Activated T-helper 17 cell treated with anti-CD3 and anti-CD28 coated beads, Interleukin-2, amount 50 U/mL, for 72 hours (primary cell): ENCODE results near the gene FAM120B. TPM values are rescaled to one million over a fixed set of nuclear protein-coding genes. Genes with fewer than 3 reads are reported as not detected.

Source experiments
- ATAC-seq: fragments of 150-1000 bp; cut with Tn5 transposase; replicated peaks from 2 replicates; pipeline ENCODE4 v1.10.0; 2021; ENCODE audit warnings: mild to moderate bottlenecking, moderate library complexity
- H3K27ac Mint-ChIP-seq: one replicate; pipeline ENCODE4 v1.8.0; 2022; ENCODE audit warnings: mixed read lengths
- H3K27me3 Mint-ChIP-seq: one replicate; pipeline ENCODE4 v1.8.0; 2022; ENCODE audit warnings: mixed read lengths
- H3K36me3 Mint-ChIP-seq: one replicate; pipeline ENCODE4 v1.8.0; 2022; ENCODE audit warnings: low read depth, mild to moderate bottlenecking, mixed read lengths
- H3K4me1 Mint-ChIP-seq: one replicate; pipeline ENCODE4 v1.8.0; 2022; ENCODE audit warnings: mixed read lengths
- H3K4me3 Mint-ChIP-seq: one replicate; pipeline ENCODE4 v1.8.0; 2022; ENCODE audit warnings: mild to moderate bottlenecking, mixed read lengths
- H3K9me3 Mint-ChIP-seq: one replicate; pipeline ENCODE4 v1.8.0; 2022; ENCODE audit warnings: mixed read lengths
- total RNA-seq, 2 donors: library from RNA; stranded (reverse); gene quantifications; one replicate each; pipeline ENCODE4 v1.2.3, GENCODE V29; 2022

Gene FAM120B
- total RNA-seq, 2 donors from 2014 or later = 22.5 to 27.4 TPM

DNA sequence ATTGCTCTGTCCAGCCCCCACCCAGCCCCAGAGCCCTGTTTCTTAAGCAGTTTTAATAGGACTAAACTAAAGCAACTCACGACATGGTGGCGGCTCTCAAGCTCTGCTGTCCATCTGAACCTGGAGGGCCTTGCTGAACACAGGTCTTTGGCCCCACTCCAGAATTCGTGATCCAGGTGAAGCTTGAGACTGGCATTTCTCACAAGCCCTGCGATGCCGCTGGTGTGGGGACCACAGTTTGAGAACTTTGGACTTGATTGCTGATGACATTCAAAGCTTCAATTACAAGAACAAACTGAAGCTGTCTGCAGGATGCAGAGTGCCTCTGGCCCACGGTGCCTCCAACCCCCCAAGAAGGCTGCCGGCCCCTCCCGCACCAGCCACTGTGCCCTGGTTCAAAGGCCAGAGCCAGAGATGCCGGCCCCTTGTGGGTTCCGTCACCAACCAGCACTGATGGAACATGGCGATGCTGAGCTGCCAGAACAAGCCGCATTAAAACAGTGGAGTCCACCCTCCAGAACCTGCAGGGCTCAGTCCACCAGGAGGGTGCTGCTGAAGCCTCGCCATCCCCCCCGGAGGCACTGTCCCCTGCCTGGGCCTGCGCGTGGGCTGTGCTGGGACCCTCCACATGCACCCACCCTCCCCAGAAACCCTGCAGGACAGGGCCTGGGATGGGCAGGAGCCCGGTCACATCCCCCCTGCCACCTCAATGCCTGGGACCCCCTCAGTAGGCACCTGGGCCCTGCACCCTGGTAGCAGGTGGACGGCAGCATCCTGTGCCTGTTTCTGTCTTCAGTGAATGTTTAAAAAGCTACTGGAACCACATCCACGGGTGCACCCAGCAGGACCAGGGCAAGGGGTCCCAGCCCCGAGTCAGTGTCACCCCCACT lies 145.4 kb downstream of the FAM120B start:
- Mint-ChIP-seq H3K9me3 (peaks cover 5% of the 10 kb centered on the region), H3K27ac (no peak overlapping the region), H3K36me3 (no peaks in the 10 kb centered on the region), H3K4me3 (no peak overlapping the region), H3K4me1 (peaks cover 5% of the 10 kb centered on the region), H3K27me3 (no peaks in the 10 kb centered on the region)
- ATAC-seq = no peak

DNA sequence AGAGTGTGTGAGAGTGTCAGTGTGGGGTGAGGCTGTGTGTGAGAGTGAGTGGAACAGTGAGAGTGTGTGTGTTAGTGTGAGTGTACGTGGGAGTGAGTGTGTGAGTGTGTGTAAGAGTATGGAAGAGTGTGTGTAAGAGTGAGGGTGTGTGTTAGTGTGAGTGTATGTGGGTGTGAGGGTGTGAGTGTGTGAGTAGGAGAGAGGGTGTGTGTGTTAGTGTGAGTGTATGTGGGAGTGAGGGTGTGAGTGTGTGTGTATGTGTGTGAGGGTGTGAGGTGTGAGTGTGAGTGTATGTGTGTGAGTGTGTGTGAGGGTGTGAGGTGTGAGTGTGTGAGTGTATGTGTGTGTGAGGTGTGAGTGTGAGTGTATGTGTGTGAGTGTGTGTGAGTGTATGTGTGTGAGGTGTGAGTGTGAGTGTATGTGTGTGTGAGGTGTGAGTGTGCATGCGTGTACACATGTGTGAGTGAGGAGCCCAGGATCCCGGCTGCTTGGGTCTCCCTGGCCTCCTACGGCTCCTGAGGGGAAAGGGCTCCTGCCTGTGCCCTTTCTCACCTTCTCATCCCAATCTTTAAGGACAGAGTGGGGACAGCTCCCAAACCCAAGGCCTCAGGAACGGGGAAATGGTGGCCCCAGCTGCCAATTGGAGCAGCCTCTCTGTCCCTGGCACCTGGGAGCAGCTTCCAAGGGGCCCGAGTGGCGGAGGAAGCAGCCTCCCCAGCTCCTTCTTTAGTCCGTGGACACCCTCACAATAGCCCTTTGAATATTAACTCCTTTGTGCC lies 146.4 kb downstream of the FAM120B start:
- Mint-ChIP-seq H3K27me3 (no peaks in the 10 kb centered on the region), H3K27ac (no peak overlapping the region), H3K9me3 (peaks cover 5% of the 10 kb centered on the region), H3K4me1 (peaks cover 5% of the 10 kb centered on the region), H3K4me3 (no peak overlapping the region), H3K36me3 (no peaks in the 10 kb centered on the region)
- no peak for ATAC-seq

DNA sequence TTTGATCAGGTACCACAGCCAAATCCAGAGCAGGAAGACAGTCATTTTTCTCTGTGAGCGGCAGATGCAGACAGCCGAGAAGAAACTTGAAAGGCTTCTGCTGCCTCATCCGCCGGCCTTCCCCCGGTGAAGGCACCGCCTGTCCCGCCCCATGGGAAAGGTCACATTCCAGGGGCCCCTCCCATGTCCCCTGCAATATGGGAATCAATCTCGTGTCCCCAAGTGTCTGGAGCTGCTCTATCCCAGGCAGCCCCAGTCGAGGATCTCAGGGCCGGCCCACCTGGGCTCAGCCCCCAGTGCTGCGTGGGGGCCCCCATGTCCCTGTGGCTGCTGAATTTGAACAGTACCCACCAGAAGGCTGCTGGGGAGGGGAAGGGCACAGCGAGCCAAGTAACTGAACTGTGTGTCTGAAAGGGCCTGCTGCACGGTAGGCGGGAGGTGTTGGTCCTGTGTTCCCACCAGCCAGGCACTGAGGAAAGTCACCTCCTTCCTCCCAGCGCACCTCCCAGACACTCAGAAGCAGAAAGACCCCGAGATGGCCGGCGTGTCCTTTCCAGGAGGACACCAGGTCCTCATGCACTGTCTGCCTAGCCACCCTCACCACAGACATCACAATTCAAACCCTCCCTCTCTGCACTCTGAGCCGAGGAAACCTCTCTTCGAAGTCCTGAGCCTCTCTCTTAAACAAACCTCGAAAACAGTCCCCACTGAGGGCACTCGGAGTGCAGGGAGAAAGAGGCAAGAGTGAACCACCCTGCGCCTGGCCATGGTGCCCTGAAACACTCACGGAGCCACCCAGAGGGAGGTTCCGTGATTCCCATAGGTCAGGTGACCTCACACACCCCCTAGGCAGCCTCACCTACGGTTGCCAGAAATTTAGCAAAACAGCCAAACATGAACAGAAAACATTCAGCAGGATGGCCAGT lies 147.3 kb downstream of the FAM120B start:
- Mint-ChIP-seq H3K27ac (no peak overlapping the region), H3K27me3 (no peaks in the 10 kb centered on the region), H3K36me3 (no peaks in the 10 kb centered on the region), H3K9me3 (peaks cover 5% of the 10 kb centered on the region), H3K4me1 (peaks cover 5% of the 10 kb centered on the region), H3K4me3 (no peak overlapping the region)
- ATAC-seq = no peak

DNA sequence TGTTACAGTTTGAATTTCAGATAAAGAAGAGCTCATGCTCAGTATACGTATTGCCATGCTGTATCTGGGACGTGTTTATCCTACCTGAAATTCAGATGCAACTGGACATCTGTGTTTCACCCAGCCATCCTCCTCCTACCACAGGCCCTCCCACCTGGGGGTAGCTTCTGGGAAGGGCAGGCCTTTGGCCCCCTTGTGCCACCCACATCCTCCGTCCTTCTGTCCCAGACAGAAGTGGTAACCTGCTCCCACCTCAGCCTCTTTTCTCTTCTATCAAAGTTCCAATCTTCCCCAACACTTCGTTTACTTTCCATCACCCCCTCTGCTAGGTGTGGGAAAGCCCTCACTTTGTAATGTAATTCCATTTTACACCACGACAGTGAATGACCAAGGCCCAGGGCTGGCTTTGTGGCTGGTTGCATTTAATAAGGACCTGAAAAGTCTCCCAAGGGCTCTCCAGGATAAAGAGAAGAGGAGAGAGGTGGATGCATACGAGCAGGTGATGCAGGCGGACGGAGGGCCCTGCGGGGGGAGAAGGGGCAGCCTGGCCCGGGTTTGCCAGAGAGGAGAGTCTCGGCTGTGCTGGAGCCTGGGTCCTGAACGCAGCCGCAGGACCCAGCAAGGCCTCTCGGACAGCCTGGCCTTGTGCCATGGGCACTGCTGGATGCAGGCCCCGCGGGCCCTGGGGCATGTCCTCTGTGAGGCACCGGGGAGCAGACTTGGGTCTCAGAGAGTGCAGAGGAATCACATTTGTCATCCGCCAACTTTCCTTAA lies 148.1 kb downstream of the FAM120B start:
- no peak for ATAC-seq
- Mint-ChIP-seq H3K27me3 (peaks cover 4% of the 10 kb centered on the region), H3K27ac (no peak overlapping the region), H3K9me3 (peaks cover 5% of the 10 kb centered on the region), H3K4me3 (no peak overlapping the region), H3K4me1 (peaks cover 8% of the 10 kb centered on the region), H3K36me3 (no peaks in the 10 kb centered on the region)

DNA sequence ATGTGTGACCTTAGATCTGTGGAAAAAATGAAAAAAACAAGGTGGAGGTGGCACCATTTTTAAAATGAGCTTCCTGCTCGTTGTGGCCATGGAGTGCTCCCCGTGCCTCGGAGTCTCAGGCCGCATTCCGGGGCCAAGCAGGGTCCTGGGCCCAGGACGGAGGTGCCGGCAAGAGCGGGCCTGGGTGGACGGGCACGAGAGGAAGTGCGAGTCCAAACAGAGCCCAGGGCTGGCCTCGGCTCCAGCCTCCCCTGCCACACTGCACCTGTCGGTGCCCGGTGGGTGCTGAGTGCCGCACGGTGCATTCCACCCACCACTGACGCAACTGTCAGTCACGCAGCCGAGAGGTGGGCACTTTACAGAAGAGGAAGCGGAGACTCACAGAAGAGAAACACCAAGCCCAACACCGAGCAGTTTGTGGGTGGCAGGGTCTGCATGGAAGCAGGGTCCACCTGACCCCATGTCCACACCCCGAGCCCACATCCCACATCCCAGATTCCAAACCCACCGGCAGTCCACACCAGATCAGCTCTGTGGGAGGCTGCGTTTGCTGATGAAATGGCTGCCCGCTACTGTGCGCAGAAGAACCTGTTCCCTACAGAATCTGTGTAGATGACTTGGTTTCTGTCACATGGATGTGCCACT lies 148.9 kb downstream of the FAM120B start:
- no peak overlapping the region for H3K27ac Mint-ChIP-seq
- no peak for ATAC-seq
- no peaks in the 10 kb centered on the region for H3K36me3 Mint-ChIP-seq
- H3K4me1 Mint-ChIP-seq = peaks cover 10% of the 10 kb centered on the region
- H3K27me3 Mint-ChIP-seq = peaks cover 8% of the 10 kb centered on the region
- no peak overlapping the region for H3K4me3 Mint-ChIP-seq
- peaks cover 5% of the 10 kb centered on the region for H3K9me3 Mint-ChIP-seq

DNA sequence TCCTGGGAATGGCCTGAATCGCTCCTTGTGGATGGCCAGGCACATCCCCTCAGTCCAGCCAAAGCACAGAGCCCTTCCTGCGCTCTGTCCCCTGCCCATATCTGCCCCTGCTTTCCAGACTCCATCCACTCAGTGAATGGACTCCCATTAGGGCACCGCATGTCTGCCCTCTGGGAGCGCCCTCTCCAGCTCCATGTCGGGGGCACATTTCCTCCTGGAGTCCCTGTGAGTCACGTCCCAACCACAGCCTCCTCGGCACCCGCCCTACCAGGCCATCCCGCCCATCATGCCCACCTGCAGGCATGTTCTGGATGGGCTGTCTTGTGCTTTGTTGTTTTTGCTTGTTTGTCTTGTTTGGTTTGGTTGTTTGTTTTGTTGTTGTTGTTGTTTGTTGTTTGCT lies 149.8 kb downstream of the FAM120B start:
- peaks cover 12% of the 10 kb centered on the region for H3K27me3 Mint-ChIP-seq
- peaks cover 5% of the 10 kb centered on the region for H3K9me3 Mint-ChIP-seq
- H3K36me3 Mint-ChIP-seq = no peaks in the 10 kb centered on the region
- H3K4me1 Mint-ChIP-seq = peaks cover 10% of the 10 kb centered on the region
- no peak overlapping the region for H3K27ac Mint-ChIP-seq
- no peak overlapping the region for H3K4me3 Mint-ChIP-seq
- no peak for ATAC-seq

Other genes starting within 250 kb of the FAM120B start
- gene DLL1, start 15.7 kb upstream of the FAM120B start, total RNA-seq = under 1 TPM; 0.11 to 0.56 TPM
- gene PSMB1, start 246.5 kb downstream of the FAM120B start, total RNA-seq = 100 to 1,000 TPM; 183 to 201 TPM
- 10 to 100 TPM; 16.8 to 25.6 TPM for gene TBP, start 247.6 kb downstream of the FAM120B start, total RNA-seq